Measurements from ENCODE around the gene TJP3. TPM values are rescaled to one million over a fixed set of nuclear protein-coding genes. Genes with fewer than 3 reads are reported as not detected.

TJP3 gene
- total and polyA plus RNA-seq, 2 donors from 2014 or later = 26.5 to 32.5 TPM

DNA sequence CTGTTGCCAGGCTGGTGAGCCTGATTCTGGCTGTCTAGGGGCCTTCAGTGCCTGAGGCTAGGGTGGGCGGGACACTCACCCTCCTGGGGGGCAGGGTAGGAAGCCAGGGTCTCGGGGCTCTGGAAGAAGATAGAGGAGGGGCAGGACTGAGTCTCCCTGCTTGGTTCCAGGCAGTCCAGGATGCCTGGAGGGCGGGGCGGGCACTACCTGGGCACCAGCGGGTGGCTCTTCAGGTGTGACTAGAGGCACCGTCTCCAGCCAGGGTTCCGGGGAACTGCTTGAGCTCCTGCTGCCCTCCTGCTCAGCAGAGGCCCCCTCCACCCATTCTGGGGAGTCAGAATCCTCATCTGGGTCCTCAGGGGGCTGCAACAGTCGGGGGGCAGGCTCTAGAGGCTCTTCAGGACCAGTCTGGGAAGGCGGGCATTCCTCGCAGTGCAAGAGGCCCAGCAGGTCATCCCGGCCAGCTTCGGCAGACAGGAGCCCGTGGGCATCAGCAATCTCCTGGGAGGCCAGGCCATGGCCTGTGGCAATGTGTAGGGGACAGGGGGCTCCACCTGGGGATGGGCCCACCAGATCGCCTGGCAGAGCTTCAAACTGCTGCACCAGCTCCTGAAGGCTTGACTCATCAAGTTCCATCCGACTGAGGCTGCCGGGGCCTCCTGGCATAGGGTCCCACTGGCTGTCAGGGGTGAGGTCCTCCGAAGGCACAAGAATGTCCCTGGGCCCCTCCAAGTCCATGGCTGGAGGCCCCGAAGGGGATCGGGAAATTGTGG, 51.5 kb downstream of the TJP3 start:
- Histone ChIP-seq H3K27ac (ENCODE audit: low read depth in 2 of 2, low read length in 2 of 2) (no peak overlapping the region), H3K9me3 (ENCODE audit: control insufficient read depth in 2 of 3, insufficient read depth in 1 of 3, low read length in 3 of 3) (no peaks in the 10 kb centered on the region), H3K9ac (ENCODE audit: low read length in 3 of 3) (no peak overlapping the region), H3K4me1 (ENCODE audit: control insufficient read depth in 2 of 3, insufficient read depth in 2 of 3, low read depth in 1 of 3, low read length in 3 of 3) (peaks cover 0 to 18% (median 3%) of the 10 kb centered on the region in 3 donors), H3K36me3 (ENCODE audit: control insufficient read depth in 2 of 3, insufficient read depth in 3 of 3, low read length in 3 of 3) (peaks cover 0 to 4% (median 0%) of the 10 kb centered on the region in 3 donors), H3K27me3 (ENCODE audit: control insufficient read depth, insufficient read depth, low read length) (no peaks in the 10 kb centered on the region), H3K4me3 (ENCODE audit: low read length in 3 of 3) (no peak overlapping the region)
- TF ChIP-seq CTCF (IDR thresholded peaks at IDR 0.05; ENCODE audit: borderline replicate concordance, extremely low read depth, insufficient read depth) = no peak
- DNase-seq (peak in 1 of 5 donors; percentile 74), FAIRE-seq (no peak)
- intact Hi-C loops (cut with DNase I) = no loop called here

DNA sequence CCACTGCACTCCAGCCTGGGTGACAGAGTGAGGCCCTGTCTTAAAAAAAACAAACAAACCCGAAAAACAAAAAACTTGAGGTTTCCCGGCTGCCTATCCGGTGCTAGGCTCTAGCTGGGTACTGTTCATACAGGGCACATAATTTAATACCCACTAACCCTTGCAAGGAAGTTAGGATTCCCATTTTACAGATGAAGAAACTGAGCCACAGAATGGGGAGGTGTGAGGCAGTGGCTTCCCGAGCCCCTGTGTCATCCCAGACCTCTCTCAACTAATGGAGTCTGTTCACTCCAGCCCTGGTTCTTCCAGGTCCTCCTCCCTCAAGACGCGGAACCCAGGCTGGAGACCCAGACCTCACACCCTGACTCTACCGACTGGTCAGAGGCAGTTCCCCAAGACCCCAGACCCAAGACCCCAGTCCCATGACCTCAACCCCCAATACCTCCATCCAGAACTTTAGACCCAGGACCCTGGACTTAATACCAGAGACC, 52.7 kb downstream of the TJP3 start:
- peaks cover 0 to 18% (median 3%) of the 10 kb centered on the region in 3 donors for H3K4me1 ChIP-seq (ENCODE audit: control insufficient read depth in 2 of 3, insufficient read depth in 2 of 3, low read depth in 1 of 3, low read length in 3 of 3)
- FAIRE-seq = no peak
- no peak for TF ChIP-seq CTCF (IDR thresholded peaks at IDR 0.05; ENCODE audit: borderline replicate concordance, extremely low read depth, insufficient read depth)

GRCh38 chr19:3761382-3762129, 53.4 kb downstream of the TJP3 start, which contains the start of gene APBA3:
APBA3 (minus strand) TSS chr19:3761692; CDS start chr19:3760264, 1,428 bp downstream.
- peak within 1 kb of the TSS; percentile 92 to 96 (median 93) for H3K4me3 ChIP-seq (ENCODE audit: low read length in 3 of 3)
- DNase-seq (peak; percentile 92 to 97 (median 95)), FAIRE-seq (no peak)
- H3K9me3 ChIP-seq (ENCODE audit: control insufficient read depth in 2 of 3, insufficient read depth in 1 of 3, low read length in 3 of 3) = no peaks in the 10 kb centered on the region
- no peaks in the 10 kb centered on the region for H3K27me3 ChIP-seq (ENCODE audit: control insufficient read depth, insufficient read depth, low read length)
- H3K4me1 ChIP-seq (ENCODE audit: control insufficient read depth in 2 of 3, insufficient read depth in 2 of 3, low read depth in 1 of 3, low read length in 3 of 3) = peaks cover 0 to 18% (median 3%) of the 10 kb centered on the region in 3 donors
- intact Hi-C loops (cut with DNase I) = no loop called here
- H3K36me3 ChIP-seq (ENCODE audit: control insufficient read depth in 2 of 3, insufficient read depth in 3 of 3, low read length in 3 of 3) = peaks cover 0 to 12% (median 0%) of the 10 kb centered on the region in 3 donors
- peak; percentile 76 for TF ChIP-seq CTCF (IDR thresholded peaks at IDR 0.05; ENCODE audit: borderline replicate concordance, extremely low read depth, insufficient read depth)
- H3K27ac ChIP-seq (ENCODE audit: low read depth in 2 of 2, low read length in 2 of 2) = peak within 1 kb of the TSS; percentile 99
- H3K9ac ChIP-seq (ENCODE audit: low read length in 3 of 3) = peak within 1 kb of the TSS; percentile 79 to 98 (median 94)

More for the DNA sequence above, 52.7 kb downstream of the TJP3 start:
- peak overlapping the region; percentile 75 to 95 (median 93) for H3K4me3 ChIP-seq (ENCODE audit: low read length in 3 of 3)
- H3K27me3 ChIP-seq (ENCODE audit: control insufficient read depth, insufficient read depth, low read length) = no peaks in the 10 kb centered on the region
- DNase-seq = peak in 1 of 5 donors; percentile 21
- intact Hi-C loops (cut with DNase I) = no loop called here
- H3K36me3 ChIP-seq (ENCODE audit: control insufficient read depth in 2 of 3, insufficient read depth in 3 of 3, low read length in 3 of 3) = peaks cover 0 to 8% (median 0%) of the 10 kb centered on the region in 3 donors
- peak overlapping the region; percentile 58 to 98 (median 94) for H3K9ac ChIP-seq (ENCODE audit: low read length in 3 of 3)
- no peaks in the 10 kb centered on the region for H3K9me3 ChIP-seq (ENCODE audit: control insufficient read depth in 2 of 3, insufficient read depth in 1 of 3, low read length in 3 of 3)
- H3K27ac ChIP-seq (ENCODE audit: low read depth in 2 of 2, low read length in 2 of 2) = peak overlapping the region in 1 of 2 donors; percentile 72
